Heart left ventricle (tissue), 16 donors: ENCODE data around the gene NRTN. TPM values are rescaled to one million over a fixed set of nuclear protein-coding genes. Genes with fewer than 3 reads are reported as not detected.

Experiments
- ATAC-seq, 4 donors: fragments of 200-7000 bp; cut with Tn5 transposase; one replicate each; pipeline ENCODE4 v1.9.1; 2020 to 2022; ENCODE audit warnings: moderate library complexity in 4 of 4, mild to moderate bottlenecking in 3 of 4, moderate number of reproducible peaks in 1 of 4
- DNase-seq, 5 donors: peaks; one replicate each; pipeline ENCODE4 v3.0.0-alpha.2; 2020
- H3K27ac ChIP-seq, 12 donors: fragments of 200-600 bp; sonication (generic) in 4 of 12; one replicate each; pipeline versions ENCODE4 v1.5.0 to v1.8.0; 2016 to 2022; ENCODE audit warnings: mild to moderate bottlenecking in 2 of 12
- H3K27me3 ChIP-seq, 9 donors: fragments of 200-600 bp; sonication (generic) in 2 of 9; one replicate each; pipeline versions ENCODE4 v1.5.1 to v1.8.0; 2016 to 2022; ENCODE audit warnings: mild to moderate bottlenecking in 3 of 9
- H3K36me3 ChIP-seq, 9 donors: fragments of 200-600 bp; sonication (generic) in 2 of 9; one replicate each; pipeline versions ENCODE4 v1.5.0 to v1.8.0; 2018 to 2022; ENCODE audit warnings: mild to moderate bottlenecking in 2 of 9
- H3K4me1 ChIP-seq, 12 donors: fragments of 200-600 bp; sonication (generic) in 4 of 12; one replicate each; pipeline versions ENCODE4 v1.5.0 to v1.8.0; 2016 to 2022; ENCODE audit warnings: mild to moderate bottlenecking in 3 of 12
- H3K4me3 ChIP-seq, 12 donors: fragments of 200-600 bp; sonication (generic) in 4 of 12; one replicate each; pipeline versions ENCODE4 v1.5.0 to v1.8.0; 2017 to 2022; ENCODE audit warnings: mild to moderate bottlenecking in 9 of 12, moderate library complexity in 4 of 12
- H3K9me3 ChIP-seq, 12 donors: fragments of 200-600 bp; sonication (generic) in 4 of 12; one replicate each; pipeline versions ENCODE4 v1.5.0 to v1.8.0; 2016 to 2022; ENCODE audit warnings: mild to moderate bottlenecking in 1 of 12
- CTCF ChIP-seq, 12 donors: fragments of 200-600 bp; sonication (generic) in 4 of 12; IDR thresholded peaks; one replicate each; pipeline versions ENCODE4 v1.5.0 to v1.8.0; 2018 to 2022; ENCODE audit warnings: antibody characterized with exemption in 12 of 12, mild to moderate bottlenecking in 5 of 12
- POLR2A ChIP-seq, 2 donors: fragments of 450-650 bp; IDR thresholded peaks; one replicate each; pipeline ENCODE4 v1.6.1; 2017; ENCODE audit warnings: antibody characterized with exemption in 2 of 2, mild to moderate bottlenecking in 2 of 2, moderate library complexity in 2 of 2
- whole genome bisulfite sequencing, 4 donors: extraction: QIAGEN DNeasy Blood & Tissue Kit in 2 of 4; methylation state at CpG; one replicate each; pipeline versions ENCODE4 v1.1.5 to v1.1.7; 2013 to 2018; 5-methylcytosine and 5-hydroxymethylcytosine counted together
- intact Hi-C, 10 donors: fragments of 100-400 bp; cut with DNase I; formaldehyde crosslinking; loops; one replicate each; pipeline versions ENCODE4 v1.11.1 to v1.14.2; 2022
- polyA plus RNA-seq, 2 donors: library from polyadenylated mRNA; stranded (reverse); fragments of 200-250 nt; gene quantifications; one replicate each; pipeline ENCODE4 v1.2.3, GENCODE V29; 2013
- total RNA-seq, 9 donors: library from RNA; depleted of rRNA in 2 of 9; stranded (reverse); fragments of >200 nt in 2 of 9; fragmentation: NEBNext Ultra II Directional in 3 of 9; extraction: Animal tissue kit (Norgen Biotek cat#: 25700) in 3 of 9; gene quantifications; one replicate each; pipeline versions ENCODE4 v1.1.0 to v1.2.4, GENCODE V29; 2016 to 2023
- donor health status: ischemic (EF 13 %, LVEDD 7.1; RV severe dilation, severe dysfunction).
- donor health status: healthy with polysubstance abuse.
- donor health status: DM: no; HTN: yes; CAD: no.
- donor health status: DM: no; HTN: no; CAD: no.
- donor health status: ischemic (EF 25% LVEDD 6.9; RV normal size, moderate dysfunction).
- donor health status: ischemic (EF 25% LVEDD 5.7; RV mildly dilated, moderate dysfunction).
- donor health status: healthy.
- donor health status: DM: yes; HTN: yes; CAD: no.
- donor health status: ischemic (EF 35%, LVEDD 5.7; RV mildly dilated, moderate dysfunction).
- donor health status: nonischemic (EF 11% LVEDD 7.7; RV severe dilation, severe dysfunction).
- donor health status: DM: yes; HTN: yes; CAD: no.
- donor health status: PGD.
- donor health status: ischemic (EF 29% LVEDD 5.4; RV normal size, mild dysfunction).
- donor health status: nonischemic (EF 23%, LVEDD 6.1; RV moderate dilation, normal function).

NRTN gene
- total and polyA plus RNA-seq, 11 donors = 8.0 to 54.2 (median 18.2) TPM

- H3K27ac ChIP-seq = no peak overlapping the region
- peaks cover 7 to 59% (median 30%) of the 10 kb centered on the region in 9 donors for H3K27me3 ChIP-seq
- ATAC-seq = no peak
These were observed 1.5 kb upstream of the NRTN start for GRCh38 chr19:5803441-5803751.

DNA sequence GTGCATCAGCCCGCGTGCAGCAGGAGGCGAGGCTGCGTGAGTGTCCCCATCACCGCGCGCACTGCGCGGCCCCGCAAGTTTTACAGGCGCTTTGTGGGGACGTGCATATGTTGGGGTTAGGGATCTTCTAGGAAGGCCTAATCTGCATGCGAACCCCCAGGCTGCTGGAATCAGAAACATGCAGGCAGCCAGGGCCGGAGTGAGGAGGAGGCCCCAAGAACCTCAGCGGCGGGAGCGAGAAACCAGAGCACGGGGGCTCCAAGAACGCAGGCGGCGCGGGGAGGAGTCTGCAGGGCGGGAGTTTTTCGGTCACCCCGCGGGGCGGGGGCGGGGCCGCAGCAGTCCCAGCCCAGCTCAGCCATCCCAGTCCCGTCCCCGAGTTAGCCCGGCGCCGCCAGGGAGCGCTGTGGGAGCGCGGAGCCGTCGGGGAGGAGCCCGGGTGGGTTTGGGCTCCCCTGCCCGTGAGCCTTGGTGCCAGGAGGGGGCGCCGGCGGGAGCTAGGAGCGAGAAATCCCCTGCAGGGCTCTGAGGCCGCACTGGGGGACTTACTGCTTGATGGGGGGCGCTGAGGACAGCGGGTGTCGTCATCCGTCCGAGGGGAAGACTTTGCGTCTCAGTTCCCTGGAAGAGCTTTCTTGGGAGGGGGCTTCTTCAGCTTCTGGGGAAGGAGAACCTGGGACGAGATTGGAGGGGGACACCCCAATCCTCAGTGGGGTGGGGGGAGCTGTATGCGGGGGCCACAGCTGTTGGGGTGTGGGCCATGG lies 933 bp upstream of the NRTN start:
- peaks cover 0 to 40% (median 10%) of the 10 kb centered on the region in 12 donors for H3K4me1 ChIP-seq
- WGBS, 4 donors = 2 to 6% (median 2%) methylated on average over 18 to 54 of the region's 54 CpGs
- H3K27me3 ChIP-seq = peaks cover 7 to 53% (median 30%) of the 10 kb centered on the region in 9 donors
- no peaks in the 10 kb centered on the region for H3K9me3 ChIP-seq
- ATAC-seq = peak; percentile 74 to 92 (median 86)
- intact Hi-C loops = loop anchor here (1.0 to 10.0 kb wide), 10 partner anchors 88 to 221 kb away; partner anchors contain the start of gene RANBP3 (in 2 of the 10)
- TF ChIP-seq CTCF (IDR thresholded peaks at IDR 0.05) (peak; percentile 69 to 95 (median 86)), POLR2A (IDR thresholded peaks at IDR 0.05) (no peak)
- no peaks in the 10 kb centered on the region for H3K36me3 ChIP-seq
- H3K4me3 ChIP-seq = peak overlapping the region in 10 of 12 donors; percentile 0 to 49 (median 37)
- peak; percentile 84 to 93 (median 85) for DNase-seq
- peak overlapping the region in 1 of 12 donors; percentile 76 for H3K27ac ChIP-seq

More at GRCh38 chr19:5803441-5803751, 1.5 kb upstream of the NRTN start:
- Histone ChIP-seq H3K9me3 (no peaks in the 10 kb centered on the region), H3K4me3 (peak overlapping the region in 9 of 12 donors; percentile 1 to 49 (median 38)), H3K4me1 (peaks cover 0 to 46% (median 11%) of the 10 kb centered on the region in 12 donors), H3K36me3 (no peaks in the 10 kb centered on the region)
- 8 to 38% (median 9%) methylated on average over 7 to 8 of the region's 8 CpGs for WGBS, 4 donors
- no peak for DNase-seq
- intact Hi-C loops = loop anchor here (5.0 to 10.0 kb wide), 6 partner anchors 89 to 221 kb away; partner anchors contain the start of gene RANBP3 (in 2 of the 10)
- TF ChIP-seq POLR2A (IDR thresholded peaks at IDR 0.05) = no peak
- no peak for TF ChIP-seq CTCF (IDR thresholded peaks at IDR 0.05)

DNA sequence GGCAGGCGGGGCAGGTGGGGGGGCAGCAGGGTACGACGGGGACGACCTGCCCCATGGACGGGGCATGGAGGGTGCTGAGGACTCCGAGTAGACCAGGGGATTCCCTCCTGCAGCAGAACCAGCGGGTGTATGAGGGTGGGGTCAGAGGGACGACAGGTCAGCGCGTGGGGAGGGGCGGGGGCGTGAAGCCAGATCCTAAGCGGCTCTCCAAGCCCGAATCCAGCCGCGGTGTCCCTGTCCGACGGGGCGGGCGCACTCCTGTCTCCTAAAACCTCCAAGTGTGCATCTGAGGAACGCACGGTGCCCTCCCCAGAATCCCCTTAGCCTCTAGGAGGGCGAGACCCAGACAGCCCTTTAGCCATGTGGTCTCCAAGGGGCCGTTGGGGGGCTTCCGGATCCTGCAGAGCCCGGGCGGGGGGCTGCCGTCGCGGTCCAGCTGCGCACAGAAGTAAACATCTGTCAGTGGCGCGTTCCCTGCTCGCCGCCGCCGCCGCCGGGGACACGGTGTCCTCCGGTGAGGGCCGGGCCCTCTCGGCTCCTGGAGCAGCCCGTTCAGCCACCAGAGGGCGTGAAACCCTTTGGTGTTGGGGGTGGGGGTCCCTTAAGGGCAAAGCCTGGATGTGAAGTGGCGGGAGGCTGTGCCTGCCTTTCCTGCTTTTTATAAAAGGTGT lies 730 bp downstream of the NRTN start:
- H3K4me1 ChIP-seq = peaks cover 0 to 30% (median 8%) of the 10 kb centered on the region in 12 donors
- H3K27ac ChIP-seq = peak overlapping the region in 10 of 12 donors; percentile 43 to 86 (median 76)
- ATAC-seq (peak; percentile 61 to 70 (median 66)), DNase-seq (peak; percentile 54 to 83 (median 73))
- no peaks in the 10 kb centered on the region for H3K36me3 ChIP-seq
- TF ChIP-seq POLR2A (IDR thresholded peaks at IDR 0.05) = no peak
- TF ChIP-seq CTCF (IDR thresholded peaks at IDR 0.05) = peak; percentile 45 to 75 (median 60)
- WGBS, 4 donors = 1 to 3% (median 1%) methylated on average over 25 to 46 of the region's 46 CpGs
- H3K27me3 ChIP-seq = peaks cover 7 to 44% (median 26%) of the 10 kb centered on the region in 9 donors
- H3K9me3 ChIP-seq = no peaks in the 10 kb centered on the region
- intact Hi-C loops = loop anchor here in 9 of 10 donors (2.0 to 10.0 kb wide), 9 partner anchors 21 to 219 kb away; partner anchors contain the start of gene RANBP3 (in 1 of the 9)
- peak overlapping the region in 11 of 12 donors; percentile 21 to 56 (median 40) for H3K4me3 ChIP-seq

- peaks cover 0 to 30% (median 8%) of the 10 kb centered on the region in 12 donors for H3K4me1 ChIP-seq
- no peaks in the 10 kb centered on the region for H3K36me3 ChIP-seq
- H3K27me3 ChIP-seq = peaks cover 7 to 41% (median 25%) of the 10 kb centered on the region in 9 donors
- H3K27ac ChIP-seq = peak overlapping the region in 4 of 12 donors; percentile 77 to 86 (median 81)
- no peaks in the 10 kb centered on the region for H3K9me3 ChIP-seq
- H3K4me3 ChIP-seq = peak overlapping the region in 4 of 12 donors; percentile 40 to 56 (median 52)
- TF ChIP-seq CTCF (IDR thresholded peaks at IDR 0.05) (no peak), POLR2A (IDR thresholded peaks at IDR 0.05) (no peak)
- WGBS, 4 donors = 17 to 26% (median 22%) methylated on average over 6 of the region's 6 CpGs
- DNase-seq = no peak
- no peak for ATAC-seq
- intact Hi-C loops = loop anchor here in 8 of 10 donors (2.0 to 10.0 kb wide), 8 partner anchors 21 to 219 kb away; partner anchors contain the start of gene RANBP3 (in 1 of the 8)
These were observed 1.2 kb downstream of the NRTN start for GRCh38 chr19:5806133-5806489.
